SK-N-MC (cell line): ENCODE data around the gene HIVEP2.

Experiments
- EZH2 ChIP-seq: fragments of 200-600 bp; sonication (generic); IDR thresholded peaks from one replicate; pipeline ENCODE4 v1.6.1; 2017; ENCODE audit warnings: antibody characterized with exemption
- FOXP2 ChIP-seq: optimal IDR thresholded peaks from 2 replicates; pipeline ENCODE3; 2011; ENCODE audit warnings: mild to moderate bottlenecking, moderate library complexity; ENCODE audit not compliant: insufficient read depth; ENCODE audit errors: extremely low read length, control extremely low read depth
- POLR2AphosphoS5 ChIP-seq: IDR thresholded peaks from 2 replicates; pipeline ENCODE4 v1.6.1; 2012; ENCODE audit warnings: mild to moderate bottlenecking, low read depth, low read length, borderline replicate concordance

DNA sequence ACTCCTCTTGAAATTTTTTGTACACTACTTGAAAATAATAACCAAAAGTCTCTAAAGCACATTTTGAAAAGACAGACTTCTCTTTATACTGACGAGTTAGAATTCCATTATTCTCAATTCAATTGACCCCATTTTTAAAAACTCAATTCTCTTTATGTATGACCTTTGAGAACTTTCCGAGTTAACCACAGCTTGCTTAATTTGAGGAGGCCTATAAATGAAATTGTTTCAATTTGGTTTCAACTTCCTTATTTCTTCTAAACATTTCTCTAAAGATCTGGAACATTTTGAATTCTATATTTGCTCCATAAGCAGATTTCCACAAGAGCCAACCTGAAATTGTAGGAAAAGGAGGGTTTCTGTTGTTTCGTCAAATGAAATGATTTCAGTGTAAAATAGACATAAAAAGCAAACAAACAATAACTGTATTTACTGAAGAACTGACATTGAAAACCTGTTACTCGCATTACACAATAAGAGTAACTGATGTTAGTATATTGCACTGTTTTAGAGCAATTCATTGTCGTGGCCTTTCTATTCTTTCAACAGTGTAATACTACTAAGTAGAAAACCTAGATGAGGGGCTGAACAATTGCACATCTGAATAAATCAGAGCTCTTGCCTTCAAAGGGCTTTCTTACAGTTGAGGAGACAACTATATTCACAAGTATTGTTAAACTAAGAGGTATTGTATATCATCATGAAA is 223.6 kb downstream of the HIVEP2 start:
- no peak for TF ChIP-seq POLR2AphosphoS5
- no peak for TF ChIP-seq EZH2
- TF ChIP-seq FOXP2 = no peak
